GM23338 (cell line): ENCODE measurements around the gene APOM. TPM values are rescaled to one million over a fixed set of nuclear protein-coding genes. Genes with fewer than 3 reads are reported as not detected.

Source experiments
- ATAC-seq: fragments of 200-7000 bp; cut with Tn5 transposase; 3 replicates; pipeline ENCODE4 v1.9.1; 2020
- DNase-seq: peaks from one replicate; pipeline ENCODE4 v3.0.0-alpha.2; 2015; ENCODE audit warnings: low spot score
- H2AFZ ChIP-seq: fragments of 200-600 bp; sonication (generic); 2 replicates; pipeline ENCODE4 v1.8.0; 2016; ENCODE audit warnings: antibody characterized with exemption, mild to moderate bottlenecking, moderate library complexity
- H3F3A ChIP-seq: fragments of 200-600 bp; sonication (generic); replicated peaks from 2 replicates; pipeline ENCODE4 v1.8.0; 2017; ENCODE audit warnings: antibody characterized with exemption, mixed run types, low read depth
- H3K27ac ChIP-seq: fragments of 200-600 bp; sonication (generic); 2 replicates; pipeline ENCODE4 v1.6.1; 2016; ENCODE audit warnings: low read depth
- H3K27me3 ChIP-seq: fragments of 200-600 bp; sonication (generic); 2 replicates; pipeline ENCODE4 v1.8.0; 2016; ENCODE audit warnings: mild to moderate bottlenecking, mixed run types, moderate library complexity; ENCODE audit not compliant: insufficient read depth
- H3K36me3 ChIP-seq: fragments of 200-600 bp; sonication (generic); 2 replicates; pipeline ENCODE4 v1.8.0; 2016; ENCODE audit warnings: mild to moderate bottlenecking; ENCODE audit not compliant: insufficient read depth
- H3K4me1 ChIP-seq: fragments of 200-600 bp; sonication (generic); 2 replicates; pipeline ENCODE4 v1.8.0; 2016; ENCODE audit warnings: mild to moderate bottlenecking, moderate library complexity; ENCODE audit not compliant: insufficient read depth
- H3K4me2 ChIP-seq: fragments of 200-600 bp; sonication (generic); 2 replicates; pipeline ENCODE4 v1.7.1; 2017; ENCODE audit warnings: mixed run types
- H3K4me3 ChIP-seq: fragments of 200-600 bp; sonication (generic); 2 replicates; pipeline ENCODE4 v1.6.1; 2016; ENCODE audit warnings: mixed run types
- H3K79me2 ChIP-seq: fragments of 200-600 bp; sonication (generic); replicated peaks from 2 replicates; pipeline ENCODE4 v1.8.0; 2017; ENCODE audit warnings: mild to moderate bottlenecking; ENCODE audit not compliant: insufficient read depth
- H3K9me2 ChIP-seq: fragments of 200-600 bp; sonication (generic); 2 replicates; pipeline ENCODE4 v1.8.0; 2017; ENCODE audit not compliant: insufficient read depth
- H4K20me1 ChIP-seq: fragments of 200-600 bp; sonication (generic); replicated peaks from 2 replicates; pipeline ENCODE4 v1.8.0; 2017; ENCODE audit warnings: mild to moderate bottlenecking; ENCODE audit not compliant: insufficient read depth
- H3K27ac Mint-ChIP-seq: 2 replicates; pipeline ENCODE4 v1.8.0; 2020; ENCODE audit warnings: inconsistent platforms, mild to moderate bottlenecking, moderate library complexity, mixed read lengths
- H3K27me3 Mint-ChIP-seq: 3 replicates; pipeline ENCODE4 v1.8.0; 2022; ENCODE audit warnings: low read depth, mild to moderate bottlenecking, moderate library complexity, mixed read lengths, inconsistent platforms; ENCODE audit not compliant: insufficient read depth, poor library complexity
- H3K36me3 Mint-ChIP-seq: 3 replicates; pipeline ENCODE4 v1.8.0; 2021; ENCODE audit warnings: low read depth, mild to moderate bottlenecking, inconsistent platforms, moderate library complexity, mixed read lengths
- H3K4me1 Mint-ChIP-seq: 3 replicates; pipeline ENCODE4 v1.8.0; 2020; ENCODE audit warnings: mild to moderate bottlenecking, inconsistent platforms, mixed read lengths
- H3K4me3 Mint-ChIP-seq: 3 replicates; pipeline ENCODE4 v1.8.0; 2021; ENCODE audit warnings: moderate library complexity, mild to moderate bottlenecking, inconsistent platforms, mixed read lengths
- H3K9me3 Mint-ChIP-seq: 3 replicates; pipeline ENCODE4 v1.8.0; 2020; ENCODE audit warnings: moderate library complexity, mild to moderate bottlenecking, inconsistent platforms, mixed read lengths
- CREB1 ChIP-seq: fragments of 250-450 bp; sonication (Bioruptor Pico); IDR thresholded peaks from 2 replicates; pipeline ENCODE4 v1.5.0; 2020; ENCODE audit warnings: low read depth, mild to moderate bottlenecking, moderate library complexity
- CTCF ChIP-seq, 2 experiments: fragments of 200-600 bp in 1 of 2; sonication (generic) in 1 of 2; conservative IDR thresholded peaks; 2 replicates each; pipeline versions ENCODE4 v1.5.1 to v1.6.1; 2016 to 2017; ENCODE audit warnings: antibody characterized with exemption in 2 of 2, low read depth in 2 of 2, mild to moderate bottlenecking in 2 of 2, moderate library complexity in 1 of 2
- ETS1 ChIP-seq: IDR thresholded peaks from 2 replicates; pipeline ENCODE4 v1.6.1; 2016; ENCODE audit warnings: antibody characterized with exemption
- EZH2 ChIP-seq: fragments of 200-600 bp; sonication (generic); IDR thresholded peaks from one replicate; pipeline ENCODE4 v1.8.0; 2017; ENCODE audit warnings: antibody characterized with exemption, mild to moderate bottlenecking, low read depth; ENCODE audit not compliant: unreplicated experiment
- EZH2phosphoT487 ChIP-seq: fragments of 200-600 bp; sonication (generic); IDR thresholded peaks from one replicate; pipeline ENCODE4 v1.8.1; 2018; ENCODE audit warnings: antibody characterized with exemption; ENCODE audit not compliant: unreplicated experiment
- JUNB ChIP-seq: IDR thresholded peaks from one replicate; pipeline ENCODE4 v1.6.1; 2016; ENCODE audit warnings: antibody characterized with exemption; ENCODE audit not compliant: unreplicated experiment
- NANOG ChIP-seq: IDR thresholded peaks from 2 replicates; pipeline ENCODE4 v1.6.1; 2016; ENCODE audit warnings: antibody characterized with exemption, borderline replicate concordance
- POLR2AphosphoS5 ChIP-seq: IDR thresholded peaks from 2 replicates; pipeline ENCODE4 v1.6.1; 2016; ENCODE audit warnings: antibody characterized with exemption, low read depth
- REST ChIP-seq: IDR thresholded peaks from one replicate; pipeline ENCODE4 v1.6.1; 2018; ENCODE audit warnings: antibody characterized with exemption; ENCODE audit not compliant: unreplicated experiment
- STAT1 ChIP-seq: IDR thresholded peaks from one replicate; pipeline ENCODE4 v1.6.1; 2016; ENCODE audit warnings: antibody characterized with exemption; ENCODE audit not compliant: unreplicated experiment
- ZNF114 ChIP-seq: fragments of 250-450 bp; sonication (Bioruptor Pico); IDR thresholded peaks from 2 replicates; pipeline ENCODE4 v1.5.0; 2020; ENCODE audit warnings: mild to moderate bottlenecking, moderate library complexity
- ZNF331 ChIP-seq: fragments of 250-450 bp; sonication (Bioruptor Pico); IDR thresholded peaks from 2 replicates; pipeline ENCODE4 v1.5.0; 2020; ENCODE audit warnings: low read depth, mild to moderate bottlenecking, moderate library complexity
- ZNF462 ChIP-seq: fragments of 250-450 bp; sonication (Bioruptor Pico); IDR thresholded peaks from 2 replicates; pipeline ENCODE4 v1.5.0; 2020; ENCODE audit warnings: mild to moderate bottlenecking, moderate library complexity
- polyA plus RNA-seq: library from polyadenylated mRNA; unstranded; fragments of >200 nt; fragmentation: Nextera tagmentation; extraction: Ambion mirVana; gene quantifications from 2 replicates; pipeline ENCODE4 v1.2.1, GENCODE V29; 2016
- total RNA-seq: library from RNA; depleted of rRNA; stranded (reverse); fragments of >200 nt; shearing (Covaris generic); gene quantifications from 2 replicates; pipeline ENCODE4 v1.2.3, GENCODE V29; 2014

The APOM gene
- total and polyA plus RNA-seq, 2 experiments from 2014 or later = 1.2 to 10.7 TPM

GRCh38 chr6:31640612-31641011 is 15.1 kb upstream of the APOM start:
- H4K20me1 ChIP-seq = peaks cover 16% of the 10 kb centered on the region
- H3F3A ChIP-seq = peaks cover 43% of the 10 kb centered on the region
- H3K4me1 ChIP-seq = no peaks in the 10 kb centered on the region
- Mint-ChIP-seq H3K9me3 (no peaks in the 10 kb centered on the region), H3K4me1 (no peaks in the 10 kb centered on the region), H3K27ac (no peak overlapping the region), H3K27me3 (peaks cover 6% of the 10 kb centered on the region), H3K4me3 (no peak overlapping the region; the same call in 2 of the 3 replicates), H3K36me3 (peaks cover 83% of the 10 kb centered on the region)
- no peaks in the 10 kb centered on the region for H3K79me2 ChIP-seq
- no peak overlapping the region for H3K27ac ChIP-seq
- TF ChIP-seq NANOG (no peak), ETS1 (no peak), REST (no peak), STAT1 (no peak), JUNB (no peak), EZH2phosphoT487 (no peak), CTCF (conservative IDR thresholded peaks at IDR 0.05; ENCODE audit: low read depth in 2 of 2) (no peak), CREB1 (CRISPR knock-in tag) (no peak), EZH2 (no peak), ZNF114 (CRISPR knock-in tag) (no peak), POLR2AphosphoS5 (no peak), ZNF462 (CRISPR knock-in tag) (no peak), ZNF331 (no peak)
- no peak overlapping the region for H3K4me2 ChIP-seq
- no peak overlapping the region for H3K4me3 ChIP-seq
- DNase-seq = no peak
- H3K27me3 ChIP-seq = no peaks in the 10 kb centered on the region
- no peak overlapping the region for H2AFZ ChIP-seq
- no peak for ATAC-seq
- no peaks in the 10 kb centered on the region for H3K9me2 ChIP-seq
- peaks cover 46% of the 10 kb centered on the region for H3K36me3 ChIP-seq
